GM12801 (cell line): Measurements from ENCODE around the gene PNPLA7.

ENCODE experiments used
- TF ChIP-seq, protein P1 (sequence below): IDR thresholded peaks from one replicate; pipeline ENCODE4 v1.5.1; 2011; ENCODE audit warnings: control low read depth; ENCODE audit not compliant: insufficient read length; ENCODE audit errors: extremely low read depth

The PNPLA7 gene

DNA sequence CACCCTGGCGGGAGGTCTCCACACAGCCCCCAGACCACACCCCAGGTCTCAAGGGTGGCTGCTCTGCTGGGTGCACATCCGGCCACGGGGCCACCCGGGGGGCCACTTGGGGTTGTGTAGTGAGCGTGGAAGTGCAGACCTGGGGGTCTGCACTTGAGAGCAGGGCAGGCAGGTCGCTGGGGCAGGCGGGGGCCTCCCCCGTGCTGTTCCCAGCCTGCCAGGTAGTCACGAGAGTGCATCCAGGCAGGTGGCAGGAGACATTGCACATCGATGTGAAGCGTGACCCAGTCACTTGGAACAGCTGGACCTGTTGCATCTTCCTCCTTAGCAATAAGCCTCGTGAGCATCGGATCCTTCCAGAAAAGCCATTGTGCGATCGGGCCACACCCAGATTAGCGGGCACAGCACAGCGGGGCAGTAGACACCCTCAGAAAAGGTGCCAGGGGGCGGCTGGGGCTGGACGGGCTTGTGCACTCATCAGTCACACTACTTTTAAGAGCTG is 104.2 kb downstream of the PNPLA7 start:
- TF ChIP-seq, protein P1, sequence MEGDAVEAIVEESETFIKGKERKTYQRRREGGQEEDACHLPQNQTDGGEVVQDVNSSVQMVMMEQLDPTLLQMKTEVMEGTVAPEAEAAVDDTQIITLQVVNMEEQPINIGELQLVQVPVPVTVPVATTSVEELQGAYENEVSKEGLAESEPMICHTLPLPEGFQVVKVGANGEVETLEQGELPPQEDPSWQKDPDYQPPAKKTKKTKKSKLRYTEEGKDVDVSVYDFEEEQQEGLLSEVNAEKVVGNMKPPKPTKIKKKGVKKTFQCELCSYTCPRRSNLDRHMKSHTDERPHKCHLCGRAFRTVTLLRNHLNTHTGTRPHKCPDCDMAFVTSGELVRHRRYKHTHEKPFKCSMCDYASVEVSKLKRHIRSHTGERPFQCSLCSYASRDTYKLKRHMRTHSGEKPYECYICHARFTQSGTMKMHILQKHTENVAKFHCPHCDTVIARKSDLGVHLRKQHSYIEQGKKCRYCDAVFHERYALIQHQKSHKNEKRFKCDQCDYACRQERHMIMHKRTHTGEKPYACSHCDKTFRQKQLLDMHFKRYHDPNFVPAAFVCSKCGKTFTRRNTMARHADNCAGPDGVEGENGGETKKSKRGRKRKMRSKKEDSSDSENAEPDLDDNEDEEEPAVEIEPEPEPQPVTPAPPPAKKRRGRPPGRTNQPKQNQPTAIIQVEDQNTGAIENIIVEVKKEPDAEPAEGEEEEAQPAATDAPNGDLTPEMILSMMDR: no peak

DNA sequence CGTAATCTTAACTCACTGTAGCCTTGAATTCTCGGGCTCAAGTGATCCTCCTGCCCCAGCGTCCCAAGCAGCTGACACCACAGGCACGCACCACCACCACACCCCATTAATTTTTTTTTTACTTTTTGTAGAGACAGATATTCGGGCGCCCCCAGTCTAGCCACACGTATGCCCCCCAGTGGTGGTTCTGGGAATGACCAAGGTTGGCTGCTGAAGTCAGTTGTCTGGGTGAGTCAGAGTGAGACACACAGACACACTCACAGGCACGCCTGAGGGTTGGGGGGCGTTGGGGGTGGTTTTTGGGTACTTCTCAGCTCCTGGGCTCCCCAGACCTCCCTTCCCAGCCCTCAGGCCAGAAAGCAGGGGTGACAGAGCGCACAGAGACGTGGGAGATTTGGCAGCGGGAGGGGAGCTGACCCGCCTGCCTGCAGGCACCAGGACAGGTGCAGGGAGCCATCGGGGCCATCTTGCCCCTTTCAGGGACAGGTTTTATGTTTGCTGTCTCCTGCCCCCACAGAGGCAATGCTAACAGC is 104.9 kb downstream of the PNPLA7 start:
- TF ChIP-seq, protein P1: no peak

DNA sequence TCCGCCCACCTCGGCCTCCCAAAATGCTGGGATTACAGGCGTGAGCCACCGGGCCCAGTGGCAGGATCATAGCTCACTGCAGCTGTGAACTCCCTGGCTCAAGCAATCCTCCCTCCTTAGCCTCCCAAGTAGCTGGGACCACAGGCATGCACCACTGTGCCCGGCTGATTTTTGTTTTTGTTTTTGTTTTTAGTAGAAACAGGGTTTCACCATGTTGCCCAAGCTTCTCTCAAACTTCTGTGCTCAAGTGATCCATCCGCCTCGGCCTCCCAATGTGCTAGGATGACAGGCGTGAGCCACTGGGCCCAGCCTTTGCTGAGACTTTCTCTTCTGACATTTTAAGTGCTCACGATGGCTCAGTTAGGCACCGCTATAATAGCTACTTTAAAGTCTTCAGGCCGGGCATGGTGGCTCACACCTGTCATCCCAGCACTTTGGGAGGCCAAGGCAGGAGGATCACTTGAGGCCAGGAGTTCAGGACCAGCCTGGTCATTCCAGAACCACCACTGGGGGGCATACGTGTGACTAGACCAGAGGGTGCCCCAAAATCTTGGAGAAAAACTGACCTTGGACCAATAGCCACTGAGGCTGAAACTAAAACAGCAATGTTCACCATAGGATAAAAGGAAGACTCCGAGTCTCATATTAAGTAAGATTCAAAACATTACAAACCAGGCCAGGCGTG is 106.0 kb downstream of the PNPLA7 start:
- TF ChIP-seq, protein P1: no peak

DNA sequence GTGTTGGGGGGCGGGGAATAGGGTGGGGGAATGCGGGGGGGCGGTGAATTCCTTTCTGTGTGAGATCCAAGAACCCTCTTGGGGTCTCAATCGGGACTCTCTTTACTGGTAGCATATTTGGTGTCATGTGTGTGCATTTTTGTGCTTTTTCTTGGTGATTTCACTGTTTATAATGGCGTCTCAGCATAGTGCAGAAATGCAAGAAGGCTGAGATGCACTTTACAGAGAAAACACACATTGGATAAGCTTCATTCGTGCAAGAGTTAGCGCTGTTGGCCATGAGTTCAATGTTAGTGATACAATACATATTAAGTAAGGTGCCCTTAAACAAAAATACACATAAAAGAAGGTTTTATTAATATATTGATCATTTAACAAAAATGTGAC is 108.3 kb downstream of the PNPLA7 start:
- TF ChIP-seq, protein P1: no peak

GRCh38 chr9:137441289-137441934 is 108.8 kb downstream of the PNPLA7 start, which contains the start of gene ENTPD8:
ENTPD8 (minus strand) TSS chr9:137441357; CDS start chr9:137438285, 3,072 bp downstream.
- TF ChIP-seq, protein P1: no peak

- TF ChIP-seq, protein P1: no peak
Measured at GRCh38 chr9:137439158-137439714, 111.0 kb downstream of the PNPLA7 start.

DNA sequence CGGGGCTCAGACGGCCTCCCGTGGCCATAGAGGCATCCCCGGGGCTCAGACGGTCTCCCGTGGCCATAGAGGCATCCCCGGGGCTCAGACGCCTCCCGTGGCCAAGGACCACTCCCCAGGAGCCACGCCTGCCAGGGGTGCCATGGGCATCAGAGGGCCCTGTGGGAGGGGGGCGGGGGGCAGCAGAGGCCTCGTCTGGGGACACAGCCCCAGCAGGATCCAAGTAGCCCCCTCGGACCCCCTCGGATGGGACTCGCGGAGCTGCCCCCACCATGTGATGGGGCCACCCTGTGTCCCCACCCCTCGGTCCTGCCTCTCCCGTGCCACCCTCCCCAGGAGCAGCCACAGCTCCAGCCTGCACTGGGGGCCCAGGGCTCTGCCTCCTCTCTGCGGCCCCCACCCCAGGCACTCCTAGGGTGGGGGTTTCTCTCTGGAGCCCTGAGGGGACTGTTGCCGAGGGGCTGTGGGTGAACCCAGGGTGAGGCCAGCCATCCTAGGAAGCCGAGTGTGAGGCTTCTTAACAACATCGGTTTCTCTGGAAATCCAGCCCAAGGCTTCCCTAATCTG is 111.5 kb downstream of the PNPLA7 start:
- TF ChIP-seq, protein P1: no peak
